Stimulated activated effector memory CD8-positive, alpha-beta T cell treated with anti-CD3 and anti-CD28 coated beads, Interleukin-12 subunit alpha, Interleukin-12 subunit beta, amount 100 ng/mL, for 72 hours (primary cell): Measurements from ENCODE around the gene TEX13A.

ENCODE experiments used
- ATAC-seq: fragments of 150-1000 bp; cut with Tn5 transposase; 2 replicates; pipeline ENCODE4 v1.10.0; 2021
- DNase-seq, 2 donors: peaks; one replicate each; pipeline ENCODE4 v3.0.0; 2021 to 2022; ENCODE audit warnings: low spot score in 2 of 2
- H3K27ac Mint-ChIP-seq: one replicate; pipeline ENCODE4 v1.8.0; 2022; ENCODE audit warnings: mild to moderate bottlenecking, mixed read lengths
- H3K36me3 Mint-ChIP-seq: one replicate; pipeline ENCODE4 v1.8.0; 2022; ENCODE audit warnings: mild to moderate bottlenecking, mixed read lengths
- H3K4me1 Mint-ChIP-seq: one replicate; pipeline ENCODE4 v1.8.0; 2022; ENCODE audit warnings: mixed read lengths
- H3K4me3 Mint-ChIP-seq: one replicate; pipeline ENCODE4 v1.8.0; 2022; ENCODE audit warnings: mild to moderate bottlenecking, mixed read lengths
- H3K9me3 Mint-ChIP-seq: one replicate; pipeline ENCODE4 v1.8.0; 2022; ENCODE audit warnings: mixed read lengths

TEX13A gene

GRCh38 chrX:105211066-105211575 lies 9.4 kb downstream of the TEX13A start:
- DNase-seq (no peak), ATAC-seq (no peak)
- Mint-ChIP-seq H3K36me3 (no peaks in the 10 kb centered on the region), H3K27ac (no peak overlapping the region), H3K9me3 (peaks cover 10% of the 10 kb centered on the region), H3K4me1 (no peaks in the 10 kb centered on the region), H3K4me3 (no peak overlapping the region)

- no peak overlapping the region for H3K4me3 Mint-ChIP-seq
- H3K9me3 Mint-ChIP-seq, result peaks cover 14% of the 10 kb centered on the region
- ATAC-seq (no peak), DNase-seq (no peak)
- H3K27ac Mint-ChIP-seq, result no peak overlapping the region
- H3K4me1 Mint-ChIP-seq, result no peaks in the 10 kb centered on the region
- H3K36me3 Mint-ChIP-seq, result no peaks in the 10 kb centered on the region
Measured at GRCh38 chrX:105210258-105210657, 10.2 kb downstream of the TEX13A start.

GRCh38 chrX:105209406-105209805 lies 11.1 kb downstream of the TEX13A start:
- no peak for ATAC-seq

GRCh38 chrX:105191878-105192277 lies 28.6 kb downstream of the TEX13A start:
- DNase-seq (no peak), ATAC-seq (no peak)
- Mint-ChIP-seq H3K27ac (no peak overlapping the region), H3K4me3 (no peak overlapping the region), H3K4me1 (no peaks in the 10 kb centered on the region), H3K36me3 (no peaks in the 10 kb centered on the region), H3K9me3 (no peaks in the 10 kb centered on the region)

More at GRCh38 chrX:105209406-105209805, 11.1 kb downstream of the TEX13A start:
- H3K9me3 Mint-ChIP-seq, result peaks cover 9% of the 10 kb centered on the region
- H3K36me3 Mint-ChIP-seq, result no peaks in the 10 kb centered on the region
- no peaks in the 10 kb centered on the region for H3K4me1 Mint-ChIP-seq
- H3K4me3 Mint-ChIP-seq, result no peak overlapping the region
- no peak for DNase-seq
- H3K27ac Mint-ChIP-seq, result no peak overlapping the region

- no peaks in the 10 kb centered on the region for H3K9me3 Mint-ChIP-seq
- H3K27ac Mint-ChIP-seq, result no peak overlapping the region
- no peak for DNase-seq
- no peaks in the 10 kb centered on the region for H3K4me1 Mint-ChIP-seq
- no peaks in the 10 kb centered on the region for H3K36me3 Mint-ChIP-seq
- ATAC-seq, result no peak
- no peak overlapping the region for H3K4me3 Mint-ChIP-seq
Measured at GRCh38 chrX:105190252-105190853, 30.1 kb downstream of the TEX13A start.

GRCh38 chrX:105189093-105189492 lies 31.4 kb downstream of the TEX13A start:
- Mint-ChIP-seq H3K4me3 (no peak overlapping the region), H3K4me1 (no peaks in the 10 kb centered on the region), H3K9me3 (no peaks in the 10 kb centered on the region), H3K27ac (no peak overlapping the region), H3K36me3 (no peaks in the 10 kb centered on the region)
- no peak for DNase-seq
- no peak for ATAC-seq

- H3K36me3 Mint-ChIP-seq, result no peaks in the 10 kb centered on the region
- H3K4me1 Mint-ChIP-seq, result no peaks in the 10 kb centered on the region
- H3K27ac Mint-ChIP-seq, result no peak overlapping the region
- peaks cover 5% of the 10 kb centered on the region for H3K9me3 Mint-ChIP-seq
- no peak overlapping the region for H3K4me3 Mint-ChIP-seq
- ATAC-seq (no peak), DNase-seq (no peak)
Measured at GRCh38 chrX:105179644-105180043, 40.9 kb downstream of the TEX13A start.

GRCh38 chrX:105173071-105173470 lies 47.4 kb downstream of the TEX13A start:
- H3K36me3 Mint-ChIP-seq, result no peaks in the 10 kb centered on the region
- H3K27ac Mint-ChIP-seq, result no peak overlapping the region
- DNase-seq (no peak), ATAC-seq (no peak)
- no peaks in the 10 kb centered on the region for H3K4me1 Mint-ChIP-seq
- no peak overlapping the region for H3K4me3 Mint-ChIP-seq
- H3K9me3 Mint-ChIP-seq, result peaks cover 3% of the 10 kb centered on the region
